Sigmoid colon (tissue), 3 donors: ENCODE results near the gene LRP2BP.

ENCODE experiments used
- CTCF ChIP-seq, 4 experiments: fragments of 450-650 bp in 3 of 4; fragments of 200-600 bp in 1 of 4; IDR thresholded peaks; one replicate each; pipeline ENCODE4 v1.5.1; 2016 to 2019; ENCODE audit warnings: antibody characterized with exemption in 4 of 4, mild to moderate bottlenecking in 3 of 4, moderate library complexity in 2 of 4
- POLR2A ChIP-seq, 2 donors: fragments of 450-650 bp; IDR thresholded peaks; one replicate each; pipeline ENCODE4 v1.6.1; 2016; ENCODE audit warnings: antibody characterized with exemption in 2 of 2, mild to moderate bottlenecking in 2 of 2, moderate library complexity in 2 of 2

- TF ChIP-seq CTCF (IDR thresholded peaks at IDR 0.05) (no peak), POLR2A (IDR thresholded peaks at IDR 0.05) (no peak)
Measured at GRCh38 chr4:185374573-185374972, 21.2 kb downstream of the LRP2BP start.
